Measurements from ENCODE around the gene STRN.
"Not testable (repeated sequence)": the region's sequence is repeated elsewhere in the genome, so short reads cannot be mapped to it uniquely, and the experiment has no call there.

STRN gene

DNA sequence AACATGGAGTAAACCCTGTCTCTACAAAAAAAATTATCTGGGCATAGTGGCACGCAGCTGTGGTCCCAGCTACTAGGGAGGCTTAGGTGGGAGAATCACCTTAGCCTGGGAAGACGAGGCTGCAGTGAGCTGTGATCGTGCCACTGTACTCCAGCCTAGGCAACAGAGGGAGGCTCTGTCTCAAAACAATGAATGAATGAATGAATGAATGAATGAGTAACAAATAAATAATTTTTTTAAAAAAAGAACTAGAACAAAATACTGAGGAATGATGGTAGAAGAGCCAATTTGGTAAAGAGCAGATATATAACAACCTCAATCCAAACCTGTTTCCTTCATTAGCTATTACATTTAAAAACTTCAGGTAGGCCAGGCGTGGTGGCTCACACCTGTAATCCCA, 60.1 kb downstream of the STRN start:
- DNase-seq (ENCODE audit: low read depth): no peak

DNA sequence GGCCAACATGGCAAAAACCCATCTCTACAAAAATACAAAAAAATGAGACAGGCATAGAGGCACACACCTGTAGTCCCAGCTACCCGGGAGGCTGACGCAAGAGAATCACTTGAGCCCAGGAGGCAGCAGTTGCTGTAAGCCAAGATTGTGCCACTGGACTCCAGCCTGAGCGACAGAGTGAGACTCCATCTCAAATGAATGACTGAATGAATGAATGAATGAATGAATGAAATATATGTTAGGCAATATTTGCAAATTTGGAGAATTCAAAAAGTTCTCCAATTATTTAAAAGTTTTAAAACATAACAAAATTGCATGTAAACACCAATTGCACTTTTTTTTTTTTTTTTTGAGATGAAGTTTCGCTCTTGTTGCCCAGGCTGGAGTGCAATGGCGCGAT, 61.7 kb downstream of the STRN start:
- no peak for DNase-seq (ENCODE audit: low read depth)

DNA sequence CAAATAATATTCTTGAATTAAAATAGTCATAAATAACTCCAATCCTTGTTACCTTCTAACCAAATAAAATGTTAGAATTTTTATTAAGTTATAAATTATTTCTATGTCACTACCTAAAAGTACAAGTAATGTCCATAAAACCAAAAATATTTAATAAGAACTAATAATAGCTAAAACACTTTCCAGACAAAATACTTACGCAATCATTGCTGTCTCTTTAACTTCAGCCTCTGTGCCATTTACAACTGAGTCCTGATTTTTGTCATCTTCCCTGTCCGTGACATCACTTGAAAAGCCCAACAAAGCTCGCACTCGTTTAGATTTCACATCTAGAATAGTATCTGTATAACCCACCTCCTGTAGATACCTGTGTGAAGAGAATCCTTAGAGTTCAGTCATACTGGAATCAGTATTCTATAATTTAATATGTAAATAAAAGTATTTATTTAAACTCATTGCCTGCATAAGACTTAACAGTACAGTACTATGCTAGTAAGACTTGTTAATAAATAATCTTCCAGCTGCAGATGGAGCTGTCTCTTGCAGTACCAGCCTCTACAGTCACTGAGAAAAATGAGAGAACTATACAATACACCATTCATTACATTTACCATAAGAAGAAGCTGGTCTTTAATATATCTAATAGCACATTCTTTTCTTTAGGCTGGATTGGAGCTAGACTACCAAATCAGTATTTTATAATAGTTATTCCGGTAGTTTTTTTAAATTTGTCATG, 63.8 kb downstream of the STRN start:
- no peak for DNase-seq (ENCODE audit: low read depth)

DNA sequence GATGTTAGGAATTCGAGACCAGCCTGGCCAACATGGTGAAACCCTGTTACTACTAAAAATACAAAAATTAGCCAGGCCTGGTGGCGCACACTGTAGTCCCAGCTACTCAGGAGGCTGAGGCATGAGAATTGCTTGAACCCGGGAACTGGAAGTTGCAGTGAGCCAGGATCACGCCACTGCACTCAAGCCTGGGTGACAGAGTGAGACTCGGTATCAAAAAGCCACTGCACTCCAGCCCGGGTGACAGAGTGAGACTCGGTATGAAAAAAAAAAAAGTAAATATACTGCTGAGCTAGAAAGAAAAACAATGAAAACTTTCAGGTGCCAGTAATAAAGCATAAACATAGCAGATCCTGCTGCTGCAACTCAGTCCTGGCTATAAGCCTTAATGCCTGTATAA, 73.5 kb downstream of the STRN start:
- no peak for DNase-seq (ENCODE audit: low read depth)

DNA sequence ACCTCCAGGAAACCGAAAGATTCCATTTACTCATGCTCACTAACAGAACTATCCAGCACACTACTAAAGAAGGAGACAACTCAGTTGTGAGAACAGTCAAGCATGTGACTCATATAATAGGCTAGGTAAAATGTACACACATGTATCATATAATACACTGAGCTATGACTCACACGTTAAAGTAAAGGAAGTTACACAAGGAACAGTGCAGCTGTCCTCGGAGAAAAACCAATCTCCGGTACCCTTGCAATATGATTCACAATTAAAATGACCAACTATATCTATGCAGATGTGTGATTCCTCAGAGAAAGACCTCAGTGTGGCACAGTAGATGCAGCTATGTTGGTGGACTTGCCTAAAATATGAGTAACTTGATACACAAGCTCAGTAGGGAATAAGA, 76.5 kb downstream of the STRN start:
- peak; percentile 59 for DNase-seq (ENCODE audit: low read depth)

DNA sequence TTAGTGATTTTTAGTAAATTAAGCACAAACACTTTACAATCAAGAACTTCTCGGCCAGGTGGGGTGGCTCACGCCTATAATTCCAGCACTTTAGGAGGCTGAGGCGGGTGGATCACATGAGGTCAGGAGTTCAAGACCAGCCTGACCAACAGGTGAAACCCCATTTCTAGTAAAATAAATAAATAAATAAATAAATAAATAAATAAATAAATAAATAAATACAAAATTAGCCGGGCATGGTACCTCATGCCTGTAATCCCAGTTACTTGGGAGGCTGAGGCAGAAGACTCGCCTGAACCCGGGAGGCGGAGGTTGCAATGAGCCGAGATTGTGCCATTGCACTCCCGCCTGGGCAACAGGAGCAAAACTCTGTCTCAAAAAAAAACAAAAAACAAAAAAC, 79.2 kb downstream of the STRN start:
- DNase-seq (ENCODE audit: low read depth): not testable (repeated sequence)

DNA sequence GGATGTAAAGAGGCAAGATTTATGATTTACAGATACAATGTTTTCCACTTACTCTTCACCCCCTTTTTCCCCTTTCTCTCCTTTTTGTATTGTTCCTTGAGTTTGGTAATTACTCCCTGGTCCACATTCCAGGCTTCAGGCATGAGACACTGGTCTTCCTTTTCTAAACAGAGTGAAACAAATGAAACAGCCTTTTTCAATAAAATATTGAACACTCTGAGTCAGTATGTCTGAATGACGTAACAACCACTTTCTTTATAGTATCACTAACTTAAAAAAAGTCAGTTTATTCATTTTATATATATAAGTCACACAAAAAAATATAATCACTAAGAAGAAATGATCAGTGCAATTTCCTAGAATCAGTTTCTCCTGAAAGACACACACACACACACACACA, 79.7 kb downstream of the STRN start:
- no peak for DNase-seq (ENCODE audit: low read depth)

DNA sequence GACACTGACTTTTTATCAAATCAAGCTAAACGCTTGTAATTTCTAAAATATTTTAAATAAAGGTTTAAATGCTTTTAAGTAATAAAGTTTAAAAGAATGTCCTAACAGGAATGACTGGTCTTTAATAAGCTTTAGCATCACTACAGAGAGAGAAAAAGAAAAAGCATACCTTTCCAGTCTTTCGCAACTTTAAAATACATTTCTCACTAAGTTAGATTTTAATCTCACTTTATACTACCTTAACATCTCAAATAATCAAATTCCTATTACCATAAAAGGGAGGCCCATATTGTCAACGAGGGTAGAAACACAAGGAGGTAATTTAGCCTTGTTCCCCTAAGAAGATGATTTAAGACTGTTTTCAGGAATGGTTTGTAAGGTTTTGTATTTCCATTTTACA, 80.7 kb downstream of the STRN start:
- DNase-seq (ENCODE audit: low read depth): no peak

DNA sequence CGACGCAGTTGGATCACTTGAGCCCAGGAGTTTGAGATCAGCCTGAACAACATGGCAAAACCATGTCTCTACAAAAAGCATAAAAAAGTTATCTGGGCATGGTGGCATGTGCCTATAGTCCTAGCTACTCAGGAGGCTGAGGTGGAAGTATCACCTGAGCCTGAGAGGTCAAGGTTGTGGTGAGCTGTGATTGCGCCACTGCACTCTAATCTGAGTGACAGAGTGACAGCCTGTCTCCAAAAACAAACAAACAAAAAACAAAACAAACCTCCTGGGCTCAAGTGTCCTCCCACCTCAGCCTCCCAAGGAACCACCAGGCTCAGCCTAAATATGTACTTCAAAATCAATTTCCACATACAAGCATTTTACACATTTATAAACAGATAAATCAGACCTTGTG, 83.8 kb downstream of the STRN start:
- no peak for DNase-seq (ENCODE audit: low read depth)

DNA sequence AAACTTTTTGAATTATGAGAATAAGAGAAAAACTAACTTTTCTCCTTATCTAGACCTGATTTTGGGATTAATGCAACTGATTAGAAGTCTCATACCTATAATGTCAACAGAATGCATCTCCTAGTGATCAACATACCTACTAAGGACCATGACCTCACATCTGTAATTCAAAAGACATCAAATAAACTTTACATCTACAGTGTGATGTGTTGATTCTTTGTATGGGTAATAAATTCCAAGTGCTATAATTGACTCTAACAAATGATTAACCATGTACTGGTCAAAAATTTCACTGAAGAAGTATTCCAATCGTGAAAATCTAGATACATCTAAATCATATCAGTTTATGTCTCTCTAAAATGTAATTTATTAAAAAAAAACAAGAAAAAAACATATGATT, 84.5 kb downstream of the STRN start:
- no peak for DNase-seq (ENCODE audit: low read depth)

DNA sequence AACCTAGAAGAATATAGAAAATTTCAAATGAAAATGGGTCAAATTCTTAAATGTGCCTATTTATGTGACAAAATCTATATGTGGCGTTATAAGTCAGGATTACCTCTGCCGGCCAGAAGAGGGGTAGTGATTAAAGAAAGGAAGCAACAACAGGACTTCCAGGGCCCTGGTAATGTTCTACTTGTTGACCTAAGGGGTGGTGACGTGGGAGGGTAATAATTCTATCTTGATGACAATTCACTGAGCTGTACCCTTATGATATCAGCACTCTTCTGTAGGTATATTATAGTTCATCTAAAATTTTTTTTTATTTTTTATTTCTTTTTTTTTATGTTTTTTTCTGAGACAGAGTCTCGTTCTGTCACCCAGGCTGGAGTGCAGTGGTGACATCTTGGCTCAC, 87.9 kb downstream of the STRN start:
- no peak for DNase-seq (ENCODE audit: low read depth)

DNA sequence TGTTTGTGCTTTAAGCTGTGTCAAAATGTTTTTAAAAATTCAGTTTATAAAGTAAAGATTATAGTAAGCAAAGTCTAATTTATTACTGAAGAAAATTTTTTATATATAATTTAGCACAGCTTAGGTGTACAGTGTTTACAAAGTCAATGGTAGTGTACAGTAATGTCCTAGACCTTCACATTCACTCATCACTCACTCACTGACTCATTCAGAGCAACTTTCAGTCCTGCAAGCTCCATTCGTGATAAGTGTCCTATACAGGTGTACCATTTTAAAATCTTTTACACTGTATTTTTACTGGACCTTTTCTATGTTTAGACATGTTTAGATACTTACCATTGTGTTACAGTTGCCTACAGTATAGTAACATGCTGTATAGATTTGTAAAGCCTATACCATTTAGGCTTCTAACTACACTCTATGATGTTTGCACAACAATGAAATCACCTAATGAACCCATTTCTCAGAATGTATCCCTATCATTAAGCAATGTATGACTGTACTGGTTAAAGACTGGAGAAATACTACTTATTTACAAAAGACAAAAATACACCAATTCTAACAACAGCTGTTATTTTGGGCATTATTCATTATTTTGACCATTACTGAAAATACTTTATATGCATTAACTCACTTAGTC, 95.1 kb downstream of the STRN start:
- no peak for DNase-seq (ENCODE audit: low read depth)

DNA sequence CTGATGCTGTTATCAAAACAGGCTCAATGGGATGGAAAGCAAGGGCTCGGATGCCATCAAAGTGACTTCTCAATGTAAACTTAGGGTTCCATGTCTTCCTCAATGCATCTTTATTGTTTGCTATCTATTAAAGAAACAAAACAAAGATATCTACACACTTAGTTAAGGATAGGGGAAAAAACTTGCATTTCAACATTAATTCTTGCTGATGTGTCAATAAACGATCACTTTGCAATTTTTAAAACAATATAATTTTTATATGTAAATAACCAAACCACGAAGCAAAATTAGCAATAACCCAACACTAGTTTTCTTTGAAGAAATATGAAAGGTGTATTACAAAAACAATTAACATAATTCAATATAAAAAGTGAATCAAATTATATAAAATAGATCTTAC, 96.7 kb downstream of the STRN start:
- no peak for DNase-seq (ENCODE audit: low read depth)

DNA sequence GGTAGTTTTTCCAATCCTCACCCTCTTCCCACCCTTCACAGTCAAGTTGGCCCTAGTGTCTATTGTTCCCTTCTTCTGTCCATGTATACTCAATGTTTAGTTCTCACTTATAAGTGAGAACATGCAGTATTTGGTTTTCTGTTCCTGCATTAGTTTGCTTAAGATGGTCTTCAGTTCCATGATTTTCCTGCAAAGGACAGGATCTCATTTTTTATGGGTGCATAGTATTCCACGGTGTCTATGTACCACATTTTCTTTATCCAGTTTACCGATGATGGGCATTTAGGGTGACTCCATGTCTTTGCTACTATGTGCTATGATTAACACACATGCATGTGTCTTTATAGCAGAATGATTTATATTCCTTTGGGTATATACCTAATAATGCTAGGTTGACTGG, 104.4 kb downstream of the STRN start:
- no peak for DNase-seq (ENCODE audit: low read depth)

DNA sequence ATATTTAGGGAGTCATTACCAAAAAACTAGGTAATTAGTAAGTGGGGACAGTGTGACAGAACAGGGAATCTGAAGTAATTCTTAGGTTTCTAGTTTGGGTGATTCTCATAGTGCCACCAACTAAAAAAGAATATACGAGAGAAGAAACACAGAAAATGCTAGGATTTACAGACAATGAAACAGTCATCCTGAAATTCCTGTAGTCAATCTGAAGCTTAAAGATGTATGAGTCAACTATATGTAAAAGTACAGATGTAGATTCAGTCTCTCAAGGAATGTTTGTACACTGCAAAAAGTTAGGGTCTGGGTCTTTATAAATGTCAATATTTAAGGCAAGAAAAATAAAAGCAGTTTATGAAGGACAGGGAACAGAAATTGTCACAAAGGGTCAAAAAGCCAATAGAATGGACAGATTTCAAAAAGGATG, 107.0 kb downstream of the STRN start:
- no peak for DNase-seq (ENCODE audit: low read depth)

DNA sequence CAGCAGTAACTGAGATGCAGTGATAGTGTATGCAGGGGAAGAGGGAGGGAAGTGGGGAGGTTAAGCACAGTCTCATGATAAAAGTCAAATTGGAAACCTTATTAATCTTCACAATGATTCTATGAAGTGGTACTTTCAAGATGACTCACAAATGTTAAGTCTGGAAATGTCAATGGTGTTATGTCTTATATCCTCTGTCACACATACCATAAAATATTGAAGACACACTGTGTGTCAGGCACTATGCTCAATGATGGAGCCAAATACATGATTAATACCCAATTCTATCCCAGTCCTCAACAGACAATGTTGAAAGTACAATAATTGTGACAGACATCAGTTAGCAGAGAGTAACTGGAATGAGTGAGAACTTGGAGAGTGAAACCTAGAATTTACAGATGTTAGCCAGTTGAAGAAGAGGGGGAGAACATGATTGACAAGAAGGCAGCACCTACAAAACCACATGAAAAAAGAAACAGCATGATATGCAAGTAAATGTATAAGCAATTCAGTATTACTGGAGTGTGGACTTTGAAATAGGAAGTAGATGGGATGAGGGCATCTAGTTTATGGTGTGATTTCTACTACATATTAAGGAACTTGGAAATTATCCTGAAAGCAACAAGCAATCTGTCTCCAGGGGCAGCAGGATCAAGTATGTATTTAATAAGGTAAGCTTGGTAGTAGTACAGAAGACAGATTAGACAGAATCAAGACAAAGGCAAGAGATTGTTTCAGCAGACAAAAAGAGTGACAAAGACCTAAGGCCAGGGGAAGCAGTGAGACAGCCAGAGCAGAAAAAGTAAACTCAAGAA, 107.6 kb downstream of the STRN start:
- DNase-seq (ENCODE audit: low read depth): no peak

DNA sequence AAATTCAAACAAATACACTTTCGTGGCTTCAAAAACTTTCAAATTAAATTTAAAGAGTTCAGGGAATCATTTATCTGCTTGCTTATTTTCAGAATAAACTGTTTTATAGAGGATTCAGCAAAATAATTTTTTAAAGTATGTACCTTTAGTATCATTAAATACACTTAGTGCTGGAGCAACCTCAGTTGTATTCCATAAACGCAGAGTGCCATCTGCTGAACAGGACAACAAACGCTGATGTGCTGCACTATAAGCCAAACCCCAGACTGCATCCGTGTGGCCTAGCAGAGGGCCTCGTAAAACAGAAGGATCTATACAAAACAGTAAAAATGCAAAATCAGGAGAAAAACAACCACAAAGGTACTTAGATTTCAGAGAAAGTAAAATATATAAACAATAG, 108.6 kb downstream of the STRN start:
- no peak for DNase-seq (ENCODE audit: low read depth)

DNA sequence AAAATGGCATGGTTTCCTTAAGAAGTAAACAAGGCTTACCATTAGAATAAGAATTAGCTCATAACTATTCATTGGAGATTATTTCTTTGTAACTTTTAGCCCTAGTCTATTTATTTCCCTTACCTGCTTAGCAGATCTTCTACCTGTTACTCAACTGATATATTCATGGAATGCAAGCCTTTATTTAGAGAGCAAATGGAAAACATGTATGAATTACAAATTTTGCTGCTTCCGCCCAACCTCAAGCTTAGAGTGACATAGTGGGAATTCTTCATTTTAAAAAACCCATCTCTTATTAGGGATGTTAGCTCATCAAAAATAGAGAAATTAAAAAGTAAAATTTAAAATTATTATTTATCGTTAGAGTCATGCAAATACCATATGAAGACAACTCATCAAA, 110.9 kb downstream of the STRN start:
- no peak for DNase-seq (ENCODE audit: low read depth)

DNA sequence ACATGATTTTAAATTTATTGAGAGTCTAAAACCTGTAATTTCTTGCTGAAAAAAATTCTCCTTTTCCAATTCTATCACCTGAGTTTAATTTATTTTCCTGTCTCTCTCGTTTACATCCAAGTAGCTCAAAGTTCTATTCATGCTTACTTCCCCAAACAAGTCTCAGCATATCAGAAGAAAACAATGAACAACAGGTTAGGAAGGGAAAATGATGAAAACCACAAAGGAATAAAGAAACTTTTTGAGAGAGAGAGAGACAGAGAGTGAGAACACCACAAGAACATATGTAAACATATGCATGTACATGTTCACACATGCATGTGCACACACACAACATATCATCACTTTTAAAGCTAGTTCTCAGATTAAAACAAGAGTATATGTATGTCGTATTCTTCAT, 112.1 kb downstream of the STRN start:
- DNase-seq (ENCODE audit: low read depth): no peak

DNA sequence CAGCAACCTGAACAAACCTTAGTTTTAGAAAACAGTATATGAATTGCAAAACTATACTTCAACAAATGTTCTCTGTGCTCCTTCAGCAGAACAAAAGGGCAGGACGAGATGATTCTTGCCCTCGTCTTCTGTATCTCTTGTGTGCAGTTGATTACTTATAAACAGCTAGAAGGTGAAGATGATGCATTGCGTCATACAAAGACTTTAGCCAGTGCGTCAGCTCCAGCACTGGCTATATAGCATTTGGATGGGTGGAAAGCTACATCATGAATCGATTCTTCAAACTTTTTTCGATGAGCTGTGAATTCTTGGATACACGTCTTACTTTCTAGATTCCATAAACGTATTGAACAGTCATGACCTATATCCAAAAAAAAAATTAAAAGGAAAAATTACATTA, 117.1 kb downstream of the STRN start:
- DNase-seq (ENCODE audit: low read depth): no peak

DNA sequence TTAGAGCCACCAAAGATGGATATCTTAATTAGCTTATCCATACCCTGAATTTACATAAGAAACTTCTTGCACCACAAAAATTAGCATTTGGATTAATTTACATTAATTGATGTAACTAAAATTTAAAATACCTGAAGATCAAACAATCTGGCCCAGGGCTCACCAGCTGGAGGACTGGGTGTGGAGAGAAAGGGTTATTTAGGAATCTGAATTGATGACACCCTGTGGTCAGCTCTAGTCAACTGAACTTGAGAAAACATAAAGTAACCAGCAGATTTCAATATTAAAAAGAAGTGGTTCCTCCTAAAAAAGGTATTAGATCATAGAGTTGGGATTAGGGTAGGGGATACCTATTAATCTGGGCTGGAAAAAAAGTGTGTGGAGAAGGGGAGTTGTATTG, 122.5 kb downstream of the STRN start:
- DNase-seq (ENCODE audit: low read depth): no peak

DNA sequence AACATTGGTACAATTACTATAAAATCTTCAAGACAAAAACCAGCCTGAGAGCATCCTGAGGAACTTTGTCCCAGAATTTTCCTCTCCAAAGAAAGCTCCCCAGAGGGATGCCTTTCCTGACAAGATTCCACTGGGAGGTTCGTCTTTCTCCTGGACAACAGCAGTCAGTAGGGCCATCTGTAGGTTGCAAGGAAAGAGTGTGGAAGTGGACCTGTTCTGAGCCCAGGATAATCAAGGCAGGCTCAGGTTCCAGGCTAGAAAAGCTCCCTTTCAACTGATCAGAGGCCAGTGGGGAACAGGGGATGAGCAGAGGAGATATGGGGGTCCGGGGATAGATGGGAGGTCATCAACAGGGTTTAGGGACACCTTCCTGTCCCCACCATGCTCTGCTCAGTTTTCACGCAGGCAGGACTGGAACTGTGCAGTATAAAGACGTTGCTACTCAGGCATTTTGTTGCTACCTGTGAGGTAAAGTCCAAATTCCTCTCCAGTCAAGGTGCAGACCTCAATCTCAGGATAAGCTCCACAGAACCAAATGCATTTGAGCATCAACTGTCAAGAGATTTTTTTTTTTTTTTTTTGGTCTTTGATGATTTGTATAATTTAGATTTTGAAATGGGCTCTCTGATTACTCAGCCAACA, 126.2 kb downstream of the STRN start:
- DNase-seq (ENCODE audit: low read depth): no peak

All from HS-27A (cell line).